Upper lobe of left lung (tissue), 6 donors: Measurements from ENCODE around the gene XKR3. TPM values are rescaled to one million over a fixed set of nuclear protein-coding genes. Genes with fewer than 3 reads are reported as not detected.
"Not testable (repeated sequence)": the region's sequence is repeated elsewhere in the genome, so short reads cannot be mapped to it uniquely, and the experiment has no call there.

Source experiments
- ATAC-seq, 2 donors: fragments of 200-7000 bp; cut with Tn5 transposase; one replicate each; pipeline ENCODE4 v1.9.1; 2022; ENCODE audit warnings: mild to moderate bottlenecking in 2 of 2, moderate library complexity in 2 of 2; ENCODE audit not compliant: low FRiP score in 2 of 2
- DNase-seq, 2 donors: peaks; one replicate each; pipeline ENCODE4 v3.0.0-alpha.2; 2019 to 2020
- H3K27ac ChIP-seq, 4 donors: fragments of 200-600 bp; sonication (generic); one replicate each; pipeline ENCODE4 v1.5.1; 2016 to 2019
- H3K27me3 ChIP-seq, 4 donors: fragments of 200-600 bp; sonication (generic); one replicate each; pipeline ENCODE4 v1.5.1; 2017 to 2019
- H3K36me3 ChIP-seq, 4 donors: fragments of 200-600 bp; sonication (generic); one replicate each; pipeline ENCODE4 v1.5.1; 2016 to 2019
- H3K4me1 ChIP-seq, 4 donors: fragments of 200-600 bp; sonication (generic); one replicate each; pipeline ENCODE4 v1.5.1; 2018 to 2019
- H3K4me3 ChIP-seq, 4 donors: fragments of 200-600 bp; sonication (generic); one replicate each; pipeline ENCODE4 v1.5.1; 2017 to 2019; ENCODE audit warnings: mild to moderate bottlenecking in 2 of 4, moderate library complexity in 1 of 4
- H3K9me3 ChIP-seq, 4 donors: fragments of 200-600 bp; sonication (generic); one replicate each; pipeline ENCODE4 v1.5.1; 2018 to 2019
- EP300 ChIP-seq, 4 donors: sonication (generic); formaldehyde crosslinking; IDR thresholded peaks; one replicate each; pipeline ENCODE4 v1.5.1; 2017; ENCODE audit warnings: antibody characterized with exemption in 4 of 4, control low read depth in 2 of 4
- POLR2A ChIP-seq, 4 donors: fragments of 450-650 bp; IDR thresholded peaks; one replicate each; pipeline ENCODE4 v1.5.1; 2016 to 2017; ENCODE audit warnings: antibody characterized with exemption in 4 of 4, mild to moderate bottlenecking in 2 of 4
- POLR2AphosphoS5 ChIP-seq, 2 donors: sonication (generic); formaldehyde crosslinking; IDR thresholded peaks; one replicate each; pipeline ENCODE4 v1.5.1; 2017; ENCODE audit warnings: antibody characterized with exemption in 2 of 2
- WGBS, 2 donors: methylation state at CpG; one replicate each; pipeline ENCODE4 v1.1.5; 2017 to 2018; 5-methylcytosine and 5-hydroxymethylcytosine counted together
- total RNA-seq, 6 donors: library from RNA; depleted of rRNA in 4 of 6; stranded (reverse); fragments of >200 nt in 4 of 6; gene quantifications; one replicate each; pipeline versions ENCODE4 v1.1.0 to v1.2.1, GENCODE V29; 2016 to 2021
- TF ChIP-seq, protein P1 (sequence below), 6 experiments: fragments of 450-650 bp in 4 of 6; fragments of 200-600 bp in 2 of 6; sonication (generic) in 2 of 6; IDR thresholded peaks; one replicate each; pipeline ENCODE4 v1.5.1; 2016 to 2019; ENCODE audit warnings: antibody characterized with exemption in 6 of 6
- donor health status: DM: no; HTN: no; CAD: no; lungs with moderate emphysema.
- donor health status: DM: no; HTN: yes; CAD: no; lungs with severe emphysema.

XKR3 gene
- total RNA-seq, 6 donors from 2014 or later: not detected

GRCh38 chr22:16800358-16800757, 24.9 kb downstream of the XKR3 start:
- Histone ChIP-seq H3K4me3 (no peak overlapping the region), H3K27ac (no peak overlapping the region), H3K27me3 (no peaks in the 10 kb centered on the region), H3K36me3 (no peaks in the 10 kb centered on the region), H3K4me1 (no peaks in the 10 kb centered on the region), H3K9me3 (no peaks in the 10 kb centered on the region)
- TF ChIP-seq, protein P1, sequence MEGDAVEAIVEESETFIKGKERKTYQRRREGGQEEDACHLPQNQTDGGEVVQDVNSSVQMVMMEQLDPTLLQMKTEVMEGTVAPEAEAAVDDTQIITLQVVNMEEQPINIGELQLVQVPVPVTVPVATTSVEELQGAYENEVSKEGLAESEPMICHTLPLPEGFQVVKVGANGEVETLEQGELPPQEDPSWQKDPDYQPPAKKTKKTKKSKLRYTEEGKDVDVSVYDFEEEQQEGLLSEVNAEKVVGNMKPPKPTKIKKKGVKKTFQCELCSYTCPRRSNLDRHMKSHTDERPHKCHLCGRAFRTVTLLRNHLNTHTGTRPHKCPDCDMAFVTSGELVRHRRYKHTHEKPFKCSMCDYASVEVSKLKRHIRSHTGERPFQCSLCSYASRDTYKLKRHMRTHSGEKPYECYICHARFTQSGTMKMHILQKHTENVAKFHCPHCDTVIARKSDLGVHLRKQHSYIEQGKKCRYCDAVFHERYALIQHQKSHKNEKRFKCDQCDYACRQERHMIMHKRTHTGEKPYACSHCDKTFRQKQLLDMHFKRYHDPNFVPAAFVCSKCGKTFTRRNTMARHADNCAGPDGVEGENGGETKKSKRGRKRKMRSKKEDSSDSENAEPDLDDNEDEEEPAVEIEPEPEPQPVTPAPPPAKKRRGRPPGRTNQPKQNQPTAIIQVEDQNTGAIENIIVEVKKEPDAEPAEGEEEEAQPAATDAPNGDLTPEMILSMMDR (IDR thresholded peaks at IDR 0.05): no peak
- no peak for TF ChIP-seq EP300 (IDR thresholded peaks at IDR 0.05)
- no peak for TF ChIP-seq POLR2A (IDR thresholded peaks at IDR 0.05)
- TF ChIP-seq POLR2AphosphoS5 (IDR thresholded peaks at IDR 0.05): no peak
- no peak for ATAC-seq
- no peak for DNase-seq
- 80 to 96% methylated on average over 1 of the region's 1 CpG for WGBS, 2 donors

- not testable (repeated sequence) for H3K9me3 ChIP-seq, H3K27ac ChIP-seq, DNase-seq, H3K4me1 ChIP-seq, H3K27me3 ChIP-seq, H3K36me3 ChIP-seq, H3K4me3 ChIP-seq, ATAC-seq
- 86 to 92% methylated on average over 1 of the region's 1 CpG for WGBS, 2 donors
Measured at GRCh38 chr22:16795504-16795903, 29.7 kb downstream of the XKR3 start.

GRCh38 chr22:16793831-16794230, 31.4 kb downstream of the XKR3 start:
- H3K4me1 ChIP-seq: no peaks in the 10 kb centered on the region
- WGBS, 2 donors: 87 to 100% methylated on average over 1 of the region's 1 CpG
- TF ChIP-seq, protein P1 (IDR thresholded peaks at IDR 0.05): no peak
- no peak for TF ChIP-seq POLR2A (IDR thresholded peaks at IDR 0.05)
- TF ChIP-seq EP300 (IDR thresholded peaks at IDR 0.05): no peak
- TF ChIP-seq POLR2AphosphoS5 (IDR thresholded peaks at IDR 0.05): no peak
- ATAC-seq: no peak
- no peaks in the 10 kb centered on the region for H3K9me3 ChIP-seq
- no peaks in the 10 kb centered on the region for H3K27me3 ChIP-seq
- no peak overlapping the region for H3K4me3 ChIP-seq
- H3K36me3 ChIP-seq: no peaks in the 10 kb centered on the region
- DNase-seq: no peak
- H3K27ac ChIP-seq: no peak overlapping the region

DNA sequence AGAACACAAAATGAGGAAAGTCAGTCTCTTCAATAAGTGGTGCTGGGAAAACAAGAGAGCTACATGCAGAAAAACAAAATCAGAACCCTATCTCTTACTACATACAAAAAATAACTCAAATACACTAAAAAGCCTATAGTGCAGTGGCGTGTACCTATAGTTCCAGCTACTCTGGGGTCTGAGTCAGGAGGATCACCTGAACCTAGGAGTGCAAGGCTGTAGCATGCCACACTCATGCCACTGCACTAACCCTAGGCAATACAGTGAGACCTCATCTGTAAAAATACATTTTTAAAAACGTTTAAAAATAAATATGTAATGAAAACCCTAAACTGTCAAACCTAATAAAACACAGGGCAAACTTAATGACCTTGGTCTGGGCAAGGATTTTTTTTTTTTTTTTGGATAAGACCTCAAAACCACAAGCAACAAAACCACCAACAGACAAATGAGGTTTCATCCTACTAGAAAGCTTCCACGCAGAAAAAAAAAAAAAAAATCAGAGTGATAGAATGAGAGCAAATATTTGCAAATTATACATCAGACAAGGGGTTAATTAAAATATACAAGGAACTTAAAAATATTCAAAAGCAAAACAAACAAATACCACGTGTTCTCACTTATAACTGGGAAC, 35.2 kb downstream of the XKR3 start:
- TF ChIP-seq, protein P1 (IDR thresholded peaks at IDR 0.05): no peak
- TF ChIP-seq EP300 (IDR thresholded peaks at IDR 0.05) (no peak), POLR2A (IDR thresholded peaks at IDR 0.05) (no peak), POLR2AphosphoS5 (IDR thresholded peaks at IDR 0.05) (no peak)
- no peaks in the 10 kb centered on the region for H3K36me3 ChIP-seq
- no peaks in the 10 kb centered on the region for H3K9me3 ChIP-seq
- H3K27me3 ChIP-seq: no peaks in the 10 kb centered on the region
- 28 to 45% methylated on average over 4 of the region's 4 CpGs for WGBS, 2 donors
- DNase-seq (no peak), ATAC-seq (no peak)
- no peaks in the 10 kb centered on the region for H3K4me1 ChIP-seq
- no peak overlapping the region for H3K27ac ChIP-seq
- no peak overlapping the region for H3K4me3 ChIP-seq

GRCh38 chr22:16783930-16784354, 41.3 kb downstream of the XKR3 start:
- H3K27ac ChIP-seq: no peak overlapping the region
- no peaks in the 10 kb centered on the region for H3K27me3 ChIP-seq
- ATAC-seq (no peak), DNase-seq (no peak)
- WGBS, 2 donors: 71 to 78% methylated on average over 8 of the region's 8 CpGs
- H3K4me3 ChIP-seq: no peak overlapping the region
- H3K36me3 ChIP-seq: no peaks in the 10 kb centered on the region
- H3K9me3 ChIP-seq: no peaks in the 10 kb centered on the region
- TF ChIP-seq POLR2AphosphoS5 (IDR thresholded peaks at IDR 0.05): no peak
- no peak for TF ChIP-seq EP300 (IDR thresholded peaks at IDR 0.05)
- TF ChIP-seq, protein P1 (IDR thresholded peaks at IDR 0.05): peak in 3 of 6 experiments; percentile 18 to 21 (median 19)
- no peaks in the 10 kb centered on the region for H3K4me1 ChIP-seq
